IPS DF 6.9 (cell line): Measurements from ENCODE around the gene ACTR1A.
"Not testable (repeated sequence)": the region's sequence is repeated elsewhere in the genome, so short reads cannot be mapped to it uniquely, and the experiment has no call there.

Source experiments
- DNase-seq: peaks from one replicate; pipeline ENCODE4 v3.0.0-alpha.2; 2013; ENCODE audit warnings: low read depth, low spot score
- H3K27ac ChIP-seq: one replicate; pipeline ENCODE4 v1.5.1; 2013; ENCODE audit warnings: low read length, control low read depth
- H3K27me3 ChIP-seq: 2 replicates; pipeline ENCODE4 v1.6.1; 2013; ENCODE audit warnings: mild to moderate bottlenecking, low read length; ENCODE audit not compliant: control insufficient read depth, insufficient read depth
- H3K36me3 ChIP-seq: 2 replicates; pipeline ENCODE4 v1.6.1; 2013; ENCODE audit warnings: low read length; ENCODE audit not compliant: control insufficient read depth, insufficient read depth
- H3K4me1 ChIP-seq: 2 replicates; pipeline ENCODE4 v1.6.1; 2013; ENCODE audit warnings: low read length; ENCODE audit not compliant: control insufficient read depth, insufficient read depth
- H3K4me3 ChIP-seq: 2 replicates; pipeline ENCODE4 v1.5.1; 2013; ENCODE audit warnings: mild to moderate bottlenecking, low read length
- H3K9me3 ChIP-seq: 2 replicates; pipeline ENCODE4 v1.6.1; 2013; ENCODE audit warnings: low read length, inconsistent platforms; ENCODE audit not compliant: control insufficient read depth, insufficient read depth
- WGBS: extraction: QIAGEN DNeasy Blood & Tissue Kit; methylation state at CpG from one replicate; pipeline ENCODE4 v1.1.7; 2013; ENCODE audit warnings: mixed read lengths, missing lambda C conversion rate; ENCODE audit not compliant: insufficient read length, insufficient coverage; 5-methylcytosine and 5-hydroxymethylcytosine counted together

The ACTR1A gene

GRCh38 chr10:102503264-102504178, 1.0 kb upstream of the ACTR1A start, which contains the start of gene SUFU:
Gene SUFU (plus strand): TSS chr10:102503972. CDS start chr10:102504153, 181 bp downstream.
- peak; percentile 98 for DNase-seq
- WGBS, result no CpG with 5 or more reads among the region's 44 CpGs
- no peaks in the 10 kb centered on the region for H3K4me1 ChIP-seq

GRCh38 chr10:102502029-102502336, 529 bp downstream of the ACTR1A start:
- no CpG with 5 or more reads among the region's 19 CpGs for whole genome bisulfite sequencing
- Histone ChIP-seq H3K27ac (no peak overlapping the region), H3K4me1 (no peaks in the 10 kb centered on the region), H3K27me3 (peaks cover 7% of the 10 kb centered on the region; the same call in 1 of the 2 replicates), H3K9me3 (no peaks in the 10 kb centered on the region), H3K36me3 (no peaks in the 10 kb centered on the region), H3K4me3 (peak overlapping the region; percentile 96; the same call in 1 of the 2 replicates)
- peak; percentile 95 for DNase-seq

More at GRCh38 chr10:102503264-102504178, 1.0 kb upstream of the ACTR1A start, which contains the start of gene SUFU:
- H3K27me3 ChIP-seq, result peaks cover 7% of the 10 kb centered on the region; the same call in 1 of the 2 replicates
- H3K36me3 ChIP-seq, result no peaks in the 10 kb centered on the region
- peak within 1 kb of the TSS; percentile 83; the same call in 1 of the 2 replicates for H3K4me3 ChIP-seq
- H3K27ac ChIP-seq, result no peak within 1 kb of the TSS
- H3K9me3 ChIP-seq, result no peaks in the 10 kb centered on the region

GRCh38 chr10:102501201-102502028, 1.1 kb downstream of the ACTR1A start:
- DNase-seq, result no peak
- WGBS, result no CpG with 5 or more reads among the region's 23 CpGs
- Histone ChIP-seq H3K27ac (no peak overlapping the region), H3K4me1 (no peaks in the 10 kb centered on the region), H3K36me3 (no peaks in the 10 kb centered on the region), H3K9me3 (no peaks in the 10 kb centered on the region), H3K4me3 (peak overlapping the region; percentile 96; the same call in 1 of the 2 replicates), H3K27me3 (peaks cover 7% of the 10 kb centered on the region; the same call in 1 of the 2 replicates)

- H3K4me3 ChIP-seq, H3K27me3 ChIP-seq, DNase-seq, H3K27ac ChIP-seq, H3K36me3 ChIP-seq, H3K4me1 ChIP-seq, H3K9me3 ChIP-seq: not testable (repeated sequence)
- no CpG with 5 or more reads among the region's 13 CpGs for WGBS
Observed at GRCh38 chr10:102500686-102501085, 1.8 kb downstream of the ACTR1A start.

GRCh38 chr10:102499356-102499755, 3.2 kb downstream of the ACTR1A start:
- no peaks in the 10 kb centered on the region for H3K9me3 ChIP-seq
- DNase-seq, result no peak
- no peaks in the 10 kb centered on the region for H3K27me3 ChIP-seq
- no peaks in the 10 kb centered on the region for H3K36me3 ChIP-seq
- no peaks in the 10 kb centered on the region for H3K4me1 ChIP-seq
- no CpG with 5 or more reads among the region's 3 CpGs for WGBS
- H3K4me3 ChIP-seq, result no peak overlapping the region
- H3K27ac ChIP-seq, result no peak overlapping the region

- no peaks in the 10 kb centered on the region for H3K36me3 ChIP-seq
- no CpG with 5 or more reads among the region's 1 CpG for WGBS
Observed at GRCh38 chr10:102497545-102497944, 5.0 kb downstream of the ACTR1A start.

GRCh38 chr10:102493771-102494170, 8.7 kb downstream of the ACTR1A start:
- H3K4me3 ChIP-seq, result no peak overlapping the region
- no peaks in the 10 kb centered on the region; the same call in 1 of the 2 replicates for H3K36me3 ChIP-seq
- no CpG with 5 or more reads among the region's 2 CpGs for WGBS
- no peaks in the 10 kb centered on the region for H3K27me3 ChIP-seq
- H3K4me1 ChIP-seq, result no peaks in the 10 kb centered on the region
- DNase-seq, result no peak
- H3K27ac ChIP-seq, result no peak overlapping the region
- H3K9me3 ChIP-seq, result no peaks in the 10 kb centered on the region

More at GRCh38 chr10:102497545-102497944, 5.0 kb downstream of the ACTR1A start:
- H3K9me3 ChIP-seq, result no peaks in the 10 kb centered on the region
- no peak for DNase-seq
- H3K4me1 ChIP-seq, result no peaks in the 10 kb centered on the region
- no peak overlapping the region for H3K4me3 ChIP-seq
- H3K27ac ChIP-seq, result no peak overlapping the region
- H3K27me3 ChIP-seq, result no peaks in the 10 kb centered on the region

GRCh38 chr10:102492983-102493382, 9.5 kb downstream of the ACTR1A start:
- no peak for DNase-seq
- Histone ChIP-seq H3K27me3 (no peaks in the 10 kb centered on the region), H3K9me3 (no peaks in the 10 kb centered on the region), H3K4me3 (no peak overlapping the region), H3K4me1 (no peaks in the 10 kb centered on the region), H3K36me3 (peaks cover 5% of the 10 kb centered on the region; the same call in 1 of the 2 replicates), H3K27ac (no peak overlapping the region)
- no CpG with 5 or more reads among the region's 2 CpGs for WGBS

- no CpG with 5 or more reads among the region's 7 CpGs for WGBS
- Histone ChIP-seq H3K4me3 (no peak overlapping the region), H3K9me3 (no peaks in the 10 kb centered on the region), H3K27me3 (no peaks in the 10 kb centered on the region), H3K27ac (no peak overlapping the region), H3K4me1 (no peaks in the 10 kb centered on the region), H3K36me3 (peaks cover 7% of the 10 kb centered on the region; the same call in 1 of the 2 replicates)
- DNase-seq, result no peak
Observed at GRCh38 chr10:102492344-102492939, 10.1 kb downstream of the ACTR1A start.

- Histone ChIP-seq H3K36me3 (peaks cover 8% of the 10 kb centered on the region; the same call in 1 of the 2 replicates), H3K4me1 (no peaks in the 10 kb centered on the region), H3K27me3 (no peaks in the 10 kb centered on the region), H3K4me3 (no peak overlapping the region), H3K27ac (no peak overlapping the region), H3K9me3 (no peaks in the 10 kb centered on the region)
- WGBS, result no CpG with 5 or more reads among the region's 4 CpGs
- no peak for DNase-seq
Observed at GRCh38 chr10:102491136-102491535, 11.4 kb downstream of the ACTR1A start.
